OCI-LY7 (cell line): ENCODE data around the gene EPB41L2. TPM values are rescaled to one million over a fixed set of nuclear protein-coding genes. Genes with fewer than 3 reads are reported as not detected.

Experiments used
- BruUV-seq: library from RNA; stranded (reverse); fragments of 400-500 nt; replicated peaks from 2 replicates; lab custom pipeline; 2021; lab: Mats Ljungman, UMichigan
- CTCF ChIA-PET: fragments of 300-600 bp; sonication (Branson Sonifier 250); formaldehyde crosslinking; loops from one replicate; lab custom pipeline; 2022; ENCODE audit warnings: antibody characterized with exemption; ENCODE audit not compliant: unreplicated experiment; lab: Charles Lee
- POLR2A ChIA-PET: fragments of 300-600 bp; sonication (Branson Sonifier 250); formaldehyde crosslinking; loops from one replicate; lab custom pipeline; 2022; ENCODE audit warnings: antibody characterized with exemption; lab: Charles Lee
- DNase-seq: peaks from one replicate; pipeline ENCODE4 v3.0.0-alpha.2; 2015; ENCODE audit warnings: low spot score
- H2AFZ ChIP-seq: fragments of 200-600 bp; sonication (generic), shearing (Covaris generic); 2 replicates; pipeline ENCODE4 v1.6.1; 2014; ENCODE audit warnings: mild to moderate bottlenecking, antibody characterized with exemption, low read length, moderate library complexity
- H3K27ac ChIP-seq: fragments of 200-600 bp; sonication (generic); 2 replicates; pipeline ENCODE4 v1.5.1; 2014; ENCODE audit warnings: mixed run types, low read depth, mild to moderate bottlenecking, moderate library complexity, low read length, inconsistent platforms; ENCODE audit not compliant: poor library complexity, severe bottlenecking
- H3K36me3 ChIP-seq: fragments of 200-600 bp; sonication (generic); 2 replicates; pipeline ENCODE4 v1.6.1; 2014; ENCODE audit warnings: mild to moderate bottlenecking, antibody characterized with exemption, low read length, moderate library complexity, mixed read lengths; ENCODE audit not compliant: insufficient read depth
- H3K4me1 ChIP-seq: fragments of 200-600 bp; sonication (generic); 2 replicates; pipeline ENCODE4 v1.5.1; 2014; ENCODE audit warnings: mild to moderate bottlenecking, low read length; ENCODE audit not compliant: insufficient read depth, poor library complexity, severe bottlenecking
- H3K4me2 ChIP-seq: fragments of 200-600 bp; sonication (generic); 2 replicates; pipeline ENCODE4 v1.6.1; 2014; ENCODE audit warnings: mild to moderate bottlenecking, low read length
- H3K4me3 ChIP-seq: fragments of 200-600 bp; sonication (generic); 2 replicates; pipeline ENCODE4 v1.5.1; 2014; ENCODE audit warnings: mild to moderate bottlenecking, low read depth, low read length; ENCODE audit not compliant: poor library complexity, severe bottlenecking
- H3K79me2 ChIP-seq: fragments of 200-600 bp; sonication (generic); 2 replicates; pipeline ENCODE4 v1.6.1; 2016; ENCODE audit warnings: low read depth, mild to moderate bottlenecking, low read length, moderate library complexity, mixed read lengths; ENCODE audit not compliant: insufficient read depth
- H3K9me2 ChIP-seq: fragments of 200-600 bp; sonication (generic); 2 replicates; pipeline ENCODE4 v1.6.1; 2016; ENCODE audit warnings: mild to moderate bottlenecking, low read length, mixed read lengths; ENCODE audit not compliant: insufficient read depth
- H3K9me3 ChIP-seq: fragments of 200-600 bp; sonication (generic); 2 replicates; pipeline ENCODE4 v1.6.1; 2014; ENCODE audit warnings: mild to moderate bottlenecking, mixed run types, low read length, mixed read lengths
- H4K20me1 ChIP-seq: fragments of 200-600 bp; sonication (generic); 2 replicates; pipeline ENCODE4 v1.6.1; 2014; ENCODE audit warnings: mild to moderate bottlenecking, antibody characterized with exemption, low read length, moderate library complexity, mixed read lengths; ENCODE audit not compliant: insufficient read depth
- CTCF ChIP-seq: fragments of 200-600 bp; sonication (generic); conservative IDR thresholded peaks from 2 replicates; pipeline ENCODE4 v1.5.1; 2014; ENCODE audit warnings: mild to moderate bottlenecking, antibody characterized with exemption, low read length, moderate library complexity, mixed read lengths
- EZH2phosphoT487 ChIP-seq: fragments of 200-600 bp; sonication (generic); IDR thresholded peaks from 2 replicates; pipeline ENCODE4 v1.6.1; 2018; ENCODE audit warnings: low read depth, borderline replicate concordance, mild to moderate bottlenecking, mixed run types, antibody characterized with exemption, low read length, moderate library complexity, mixed read lengths
- intact Hi-C: fragments of 100-400 bp; cut with micrococcal nuclease; formaldehyde crosslinking; loops from one replicate; pipeline ENCODE4 v1.10.0; 2022; ENCODE audit not compliant: unreplicated experiment
- total RNA-seq, 2 experiments: library from RNA; depleted of rRNA in 1 of 2; stranded (reverse); fragments of >200 nt in 1 of 2; shearing (Covaris generic) in 1 of 2; gene quantifications; 2 replicates each; pipeline ENCODE4 v1.2.3, GENCODE V29; 2014 to 2022

Gene EPB41L2
- total RNA-seq, 2 experiments from 2014 or later = 36.7 to 138 TPM

- intact Hi-C loops = no loop called here
- POLR2A ChIA-PET = interaction anchor here (0.9 kb wide), 1 partner anchor 15 kb away, joined by 3 read pairs; no protein-coding TSS in a partner anchor
- TF ChIP-seq EZH2phosphoT487 (no peak), CTCF (no peak)
- no TSS peak for BruUV-seq
- Histone ChIP-seq H2AFZ (no peak overlapping the region), H3K27ac (no peak overlapping the region), H3K4me1 (no peaks in the 10 kb centered on the region), H4K20me1 (no peaks in the 10 kb centered on the region), H3K79me2 (no peaks in the 10 kb centered on the region), H3K9me3 (no peaks in the 10 kb centered on the region), H3K4me3 (no peak overlapping the region), H3K4me2 (no peak overlapping the region), H3K9me2 (no peaks in the 10 kb centered on the region), H3K36me3 (no peaks in the 10 kb centered on the region)
- no peak for DNase-seq
- CTCF ChIA-PET = no interaction called here
These were observed 266.0 kb downstream of the EPB41L2 start for GRCh38 chr6:130797061-130797460.

DNA sequence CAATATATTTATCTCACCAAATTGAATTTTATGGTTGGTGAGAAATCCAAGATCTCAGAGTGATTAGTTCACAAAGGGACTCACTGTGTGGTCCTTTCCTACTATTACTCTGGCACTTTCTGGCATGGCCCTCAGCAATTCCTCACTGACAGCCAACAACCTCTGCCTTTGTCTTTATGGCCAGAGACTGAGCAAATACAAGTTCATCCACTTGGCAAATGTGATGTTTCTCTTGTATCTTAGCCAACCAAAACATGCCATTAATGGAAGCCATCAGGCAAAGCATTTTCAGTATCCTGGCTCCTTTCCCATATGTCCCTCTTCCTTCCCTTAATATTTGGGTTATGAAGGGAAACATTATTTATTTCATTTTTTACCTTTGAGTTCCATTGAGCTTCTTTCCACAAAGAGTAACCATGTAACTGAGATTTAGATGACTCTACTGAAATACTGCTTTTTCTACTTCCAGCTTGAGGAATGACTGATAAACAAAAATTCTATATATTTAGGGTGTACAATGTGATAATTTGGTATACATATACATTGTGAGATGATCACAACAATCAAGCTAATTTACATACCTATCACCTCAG is 266.6 kb downstream of the EPB41L2 start:
- intact Hi-C loops = no loop called here
- H4K20me1 ChIP-seq = no peaks in the 10 kb centered on the region
- H3K9me3 ChIP-seq = no peaks in the 10 kb centered on the region
- CTCF ChIA-PET = no interaction called here
- no peak overlapping the region for H3K27ac ChIP-seq
- H2AFZ ChIP-seq = no peak overlapping the region
- DNase-seq = no peak
- H3K79me2 ChIP-seq = no peaks in the 10 kb centered on the region
- no peak overlapping the region for H3K4me3 ChIP-seq
- TF ChIP-seq CTCF (no peak), EZH2phosphoT487 (no peak)
- no peak overlapping the region for H3K4me2 ChIP-seq
- H3K9me2 ChIP-seq = no peaks in the 10 kb centered on the region
- POLR2A ChIA-PET = no interaction called here
- no TSS peak for BruUV-seq
- H3K36me3 ChIP-seq = no peaks in the 10 kb centered on the region
- H3K4me1 ChIP-seq = no peaks in the 10 kb centered on the region

DNA sequence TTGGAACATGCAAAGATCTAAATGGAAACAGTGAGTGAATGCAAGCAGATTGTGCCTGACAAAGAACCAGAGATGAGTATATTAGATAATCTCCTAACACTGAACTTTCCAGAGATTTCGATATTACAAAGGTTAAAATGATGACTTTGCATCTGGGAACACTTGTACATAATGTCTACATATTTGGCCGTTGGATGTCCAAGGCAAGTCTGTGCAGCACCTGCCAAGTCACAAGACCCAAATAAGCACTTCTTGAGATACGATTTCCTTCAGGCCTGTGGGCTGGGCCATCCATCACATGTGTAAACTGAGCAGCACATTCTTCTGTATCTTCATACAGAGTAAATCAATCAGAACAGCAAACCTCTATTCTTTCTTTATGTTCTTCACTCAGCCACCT is 268.3 kb downstream of the EPB41L2 start:
- Histone ChIP-seq H3K27ac (no peak overlapping the region), H3K4me3 (no peak overlapping the region), H3K9me3 (no peaks in the 10 kb centered on the region), H3K4me2 (no peak overlapping the region), H3K9me2 (no peaks in the 10 kb centered on the region), H3K36me3 (no peaks in the 10 kb centered on the region), H3K79me2 (no peaks in the 10 kb centered on the region), H3K4me1 (no peaks in the 10 kb centered on the region), H4K20me1 (no peaks in the 10 kb centered on the region), H2AFZ (no peak overlapping the region)
- DNase-seq = no peak
- intact Hi-C loops = no loop called here
- no peak for TF ChIP-seq EZH2phosphoT487
- TF ChIP-seq CTCF = no peak
- ChIA-PET POLR2A (no interaction called here), CTCF (no interaction called here)
- BruUV-seq = no TSS peak
